ENCODE results near the gene ANTXR1.

The ANTXR1 gene

DNA sequence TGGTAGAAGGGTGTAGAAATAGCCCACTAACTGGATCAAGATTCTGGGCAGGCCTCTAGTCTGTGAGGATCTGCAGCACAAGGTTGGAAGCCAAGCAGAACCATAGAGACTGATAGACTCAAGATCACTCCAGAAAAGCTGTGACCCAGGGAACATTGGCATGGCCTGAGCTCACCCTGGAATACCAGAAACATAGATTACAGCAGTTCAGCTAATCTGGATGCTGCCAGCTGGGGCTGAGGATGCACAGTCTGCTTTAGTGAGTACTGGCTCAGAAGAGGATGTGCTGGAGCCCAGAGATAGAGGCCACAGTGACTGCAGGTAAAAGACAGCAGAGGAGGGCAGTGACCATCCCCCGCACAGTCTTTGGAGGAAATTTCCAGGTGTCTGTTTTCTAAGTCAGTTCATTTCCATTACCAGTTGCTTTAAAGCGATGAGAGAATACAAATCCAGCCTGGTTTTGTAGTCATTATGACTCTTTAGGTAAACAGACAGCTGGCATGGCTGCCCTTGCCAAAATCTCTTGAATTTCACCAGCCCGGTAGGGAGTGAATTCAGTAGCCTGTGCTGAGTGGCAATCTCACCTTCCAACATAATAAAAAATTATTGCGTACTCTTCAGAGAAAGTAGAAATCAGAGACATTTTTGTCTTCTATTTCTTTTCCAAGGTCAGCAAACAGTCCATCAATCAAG lies 119.2 kb downstream of the ANTXR1 start:
- H3K27ac ChIP-seq = no peak overlapping the region
- TF ChIP-seq CTCF (conservative IDR thresholded peaks at IDR 0.05) (no peak), ZFX (IDR thresholded peaks at IDR 0.05) (no peak)

- H3K27ac ChIP-seq = no peak overlapping the region
- TF ChIP-seq ZFX (IDR thresholded peaks at IDR 0.05) = no peak
- no peak for TF ChIP-seq CTCF (conservative IDR thresholded peaks at IDR 0.05)
Observed at GRCh38 chr2:69132960-69133590, 120.1 kb downstream of the ANTXR1 start.

- H3K27ac ChIP-seq = no peak overlapping the region
- no peak for TF ChIP-seq ZFX (IDR thresholded peaks at IDR 0.05)
- TF ChIP-seq CTCF (conservative IDR thresholded peaks at IDR 0.05) = no peak
Observed at GRCh38 chr2:69133898-69134297, 120.9 kb downstream of the ANTXR1 start.

DNA sequence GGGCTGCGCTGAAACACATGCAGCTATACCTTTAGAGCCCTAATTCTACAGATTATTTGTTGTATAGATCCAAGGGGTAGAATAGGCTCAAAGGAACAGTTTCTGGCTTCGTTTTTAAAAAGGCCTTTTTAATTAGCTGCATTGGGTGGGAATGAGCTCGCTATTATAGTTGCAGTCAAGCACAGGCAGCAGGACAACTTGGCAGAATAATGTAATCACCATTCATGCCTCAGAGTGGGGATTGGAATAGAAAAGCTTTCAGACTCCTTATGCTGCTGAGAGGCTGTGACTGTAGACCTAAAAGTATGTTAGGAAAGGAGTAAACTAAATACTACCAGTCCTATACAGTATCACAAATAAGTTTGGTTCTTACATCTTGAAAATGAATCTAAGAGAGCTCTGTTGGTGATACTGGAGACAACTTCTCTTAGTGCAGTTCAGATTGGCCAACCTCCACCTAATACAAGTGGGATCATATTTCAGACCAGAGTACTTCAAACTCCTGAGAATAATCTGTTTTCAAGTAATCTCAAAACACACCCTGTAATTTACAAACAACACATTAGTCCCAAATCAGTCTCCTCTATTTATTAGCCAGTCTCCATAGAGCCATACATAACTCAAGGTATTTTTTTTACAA lies 121.4 kb downstream of the ANTXR1 start:
- no peak for TF ChIP-seq CTCF (conservative IDR thresholded peaks at IDR 0.05)
- no peak for TF ChIP-seq ZFX (IDR thresholded peaks at IDR 0.05)
- H3K27ac ChIP-seq = no peak overlapping the region

- TF ChIP-seq CTCF (conservative IDR thresholded peaks at IDR 0.05) (no peak), ZFX (IDR thresholded peaks at IDR 0.05) (no peak)
- peak overlapping the region; percentile 66 for H3K27ac ChIP-seq
Observed at GRCh38 chr2:69138247-69138772, 125.3 kb downstream of the ANTXR1 start.

DNA sequence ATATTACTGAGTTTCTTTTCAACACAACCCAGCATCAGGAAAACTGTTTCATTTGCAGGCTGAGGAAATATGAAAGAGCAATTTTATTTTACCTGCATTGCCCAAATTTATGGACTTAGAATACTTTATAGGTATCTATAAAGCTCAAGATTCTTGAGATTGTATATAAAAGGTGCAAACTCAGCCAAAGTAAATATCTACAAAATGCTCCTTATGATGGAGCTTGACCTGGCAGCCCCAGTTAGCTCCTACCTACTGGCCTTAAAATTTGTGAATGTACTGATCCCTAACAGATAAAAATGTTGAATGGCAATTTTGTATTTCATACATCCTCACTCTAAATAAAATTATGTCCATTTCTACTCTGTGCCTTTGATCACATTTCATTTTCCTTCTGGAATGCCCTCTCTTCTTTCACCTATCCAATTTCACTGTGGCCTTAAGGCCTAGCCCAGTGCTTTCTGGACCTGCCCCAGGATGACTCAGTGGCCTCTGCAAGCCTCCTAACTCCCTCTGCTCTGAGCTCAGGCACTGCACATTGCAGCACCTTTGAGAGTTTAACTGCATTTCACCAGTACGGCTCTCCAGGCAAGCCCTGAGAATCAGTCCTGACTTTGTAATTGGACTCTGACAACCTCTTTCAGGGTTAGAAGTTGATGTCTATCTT lies 125.9 kb downstream of the ANTXR1 start:
- peak overlapping the region; percentile 80 for H3K27ac ChIP-seq
- no peak for TF ChIP-seq CTCF (conservative IDR thresholded peaks at IDR 0.05)
- no peak for TF ChIP-seq ZFX (IDR thresholded peaks at IDR 0.05)

Measured in C4-2B (cell line).